IMR-90 (cell line): ENCODE measurements around the gene PTPN11.

ENCODE experiments used
- CEBPB ChIP-seq: IDR thresholded peaks from 2 replicates; pipeline ENCODE4 v1.6.1; 2012; ENCODE audit warnings: low read depth, low read length, improper control_type of control experiment
- CHD1 ChIP-seq: IDR thresholded peaks from 2 replicates; pipeline ENCODE4 v1.6.1; 2012; ENCODE audit warnings: low read depth, low read length, improper control_type of control experiment
- CTCF ChIP-seq: conservative IDR thresholded peaks from 2 replicates; pipeline ENCODE4 v1.5.1; 2012; ENCODE audit warnings: mild to moderate bottlenecking, low read depth, low read length, improper control_type of control experiment
- ELK1 ChIP-seq: fragments of 150-350 bp; IDR thresholded peaks from 2 replicates; pipeline ENCODE4 v1.6.1; 2016; ENCODE audit warnings: low read depth, mild to moderate bottlenecking, low read length, moderate library complexity, borderline replicate concordance
- FOS ChIP-seq: fragments of 150-350 bp; IDR thresholded peaks from 2 replicates; pipeline ENCODE4 v1.6.1; 2016; ENCODE audit warnings: low read depth, low read length
- MAZ ChIP-seq: IDR thresholded peaks from 2 replicates; pipeline ENCODE4 v1.6.1; 2012; ENCODE audit warnings: low read depth, mild to moderate bottlenecking, low read length, improper control_type of control experiment, moderate library complexity, borderline replicate concordance
- NFE2L2 ChIP-seq: fragments of 150-350 bp; IDR thresholded peaks from 2 replicates; pipeline ENCODE4 v1.6.1; 2016; ENCODE audit warnings: low read depth, mild to moderate bottlenecking, low read length
- POLR2A ChIP-seq: IDR thresholded peaks from 2 replicates; pipeline ENCODE4 v1.6.1; 2012; ENCODE audit warnings: mild to moderate bottlenecking, low read depth, low read length
- RAD21 ChIP-seq: IDR thresholded peaks from 2 replicates; pipeline ENCODE4 v1.6.1; 2012; ENCODE audit warnings: low read length, improper control_type of control experiment
- RFX5 ChIP-seq: IDR thresholded peaks from 2 replicates; pipeline ENCODE4 v1.8.0; 2012; ENCODE audit warnings: low read depth, mild to moderate bottlenecking, low read length, moderate library complexity
- USF2 ChIP-seq: fragments of 150-350 bp; IDR thresholded peaks from 2 replicates; pipeline ENCODE4 v1.6.1; 2017; ENCODE audit warnings: mild to moderate bottlenecking, antibody characterized with exemption, low read length, low read depth

- no peak for TF ChIP-seq CTCF
- TF ChIP-seq FOS = no peak
- no peak for TF ChIP-seq CHD1
- no peak for TF ChIP-seq POLR2A
- TF ChIP-seq NFE2L2 = no peak
- TF ChIP-seq ELK1 = no peak
- no peak for TF ChIP-seq USF2
- TF ChIP-seq CEBPB = no peak
- TF ChIP-seq RFX5 = no peak
- TF ChIP-seq MAZ = no peak
- TF ChIP-seq RAD21 = no peak
These were observed 37.3 kb upstream of the PTPN11 start for GRCh38 chr12:112381406-112381882.
